Skeletal muscle cell (primary cell): ENCODE results near the gene KRT20.
"Not testable (repeated sequence)": the region's sequence is repeated elsewhere in the genome, so short reads cannot be mapped to it uniquely, and the experiment has no call there.

ENCODE experiments used
- DNase-seq: peaks from one replicate; pipeline ENCODE4 v3.0.0-alpha.2; 2010; ENCODE audit warnings: low read depth
- H3K4me3 ChIP-seq: 2 replicates; pipeline ENCODE4 v1.5.1; 2011; ENCODE audit warnings: low read depth, mild to moderate bottlenecking, control low read depth, low read length, moderate library complexity

KRT20 gene, protein sequence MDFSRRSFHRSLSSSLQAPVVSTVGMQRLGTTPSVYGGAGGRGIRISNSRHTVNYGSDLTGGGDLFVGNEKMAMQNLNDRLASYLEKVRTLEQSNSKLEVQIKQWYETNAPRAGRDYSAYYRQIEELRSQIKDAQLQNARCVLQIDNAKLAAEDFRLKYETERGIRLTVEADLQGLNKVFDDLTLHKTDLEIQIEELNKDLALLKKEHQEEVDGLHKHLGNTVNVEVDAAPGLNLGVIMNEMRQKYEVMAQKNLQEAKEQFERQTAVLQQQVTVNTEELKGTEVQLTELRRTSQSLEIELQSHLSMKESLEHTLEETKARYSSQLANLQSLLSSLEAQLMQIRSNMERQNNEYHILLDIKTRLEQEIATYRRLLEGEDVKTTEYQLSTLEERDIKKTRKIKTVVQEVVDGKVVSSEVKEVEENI

DNA sequence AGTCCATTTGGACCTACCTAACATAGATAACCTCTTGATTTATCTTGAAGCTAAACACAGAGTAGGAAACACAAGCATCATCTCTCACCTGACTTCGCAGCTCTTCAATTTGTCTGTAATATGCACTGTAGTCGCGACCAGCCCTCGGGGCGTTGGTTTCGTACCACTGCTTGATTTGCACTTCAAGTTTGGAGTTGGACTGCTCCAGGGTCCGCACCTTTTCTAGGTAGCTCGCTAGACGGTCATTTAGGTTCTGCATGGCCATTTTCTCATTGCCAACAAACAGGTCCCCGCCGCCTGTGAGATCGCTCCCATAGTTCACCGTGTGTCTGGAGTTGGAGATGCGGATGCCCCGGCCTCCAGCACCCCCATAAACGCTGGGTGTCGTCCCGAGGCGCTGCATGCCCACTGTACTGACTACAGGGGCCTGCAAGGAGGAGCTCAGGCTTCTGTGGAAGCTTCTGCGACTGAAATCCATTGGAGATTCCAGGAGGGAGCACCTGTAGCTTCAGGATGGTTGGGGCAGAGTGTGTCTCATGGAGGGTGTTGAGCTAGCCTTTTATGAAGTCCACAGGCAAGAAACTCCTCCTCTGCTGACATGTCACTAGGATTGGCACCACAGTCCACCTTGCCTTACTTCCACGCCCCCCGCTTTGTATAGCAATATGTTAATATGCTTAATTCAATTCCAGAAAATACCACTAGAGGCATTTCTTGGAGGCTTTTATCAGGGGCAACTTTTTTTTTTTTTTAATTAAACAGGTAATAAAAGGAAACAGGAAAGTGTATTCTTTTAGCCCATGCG is at the start of gene KRT20:
Gene KRT20 (minus strand): TSS at position 535 of the 805 bp plus-strand sequence. CDS start 57 bp downstream, at position 478.
- H3K4me3 ChIP-seq: no peak within 1 kb of the TSS
- no peak for DNase-seq

DNA sequence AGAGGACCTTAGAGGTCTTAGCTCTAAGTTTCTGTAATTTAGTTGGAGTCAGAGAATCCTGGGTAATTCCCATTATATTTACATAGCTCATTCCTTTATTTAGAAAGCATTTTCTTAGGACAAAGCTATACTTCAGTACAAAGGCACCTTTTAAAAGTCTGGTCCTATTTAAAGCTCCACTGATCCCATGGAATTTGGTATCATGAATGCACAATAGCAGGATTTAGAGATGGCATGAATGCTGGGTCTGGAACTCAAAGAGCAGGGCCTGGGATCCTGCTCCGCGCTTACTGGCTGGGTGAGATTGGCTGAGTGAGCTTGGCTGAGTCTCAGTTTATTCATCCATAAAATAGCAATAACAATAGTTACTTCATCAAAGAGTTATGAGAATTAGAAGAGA is 47.6 kb upstream of the KRT20 start:
- no peak for DNase-seq
- no peak overlapping the region for H3K4me3 ChIP-seq

DNA sequence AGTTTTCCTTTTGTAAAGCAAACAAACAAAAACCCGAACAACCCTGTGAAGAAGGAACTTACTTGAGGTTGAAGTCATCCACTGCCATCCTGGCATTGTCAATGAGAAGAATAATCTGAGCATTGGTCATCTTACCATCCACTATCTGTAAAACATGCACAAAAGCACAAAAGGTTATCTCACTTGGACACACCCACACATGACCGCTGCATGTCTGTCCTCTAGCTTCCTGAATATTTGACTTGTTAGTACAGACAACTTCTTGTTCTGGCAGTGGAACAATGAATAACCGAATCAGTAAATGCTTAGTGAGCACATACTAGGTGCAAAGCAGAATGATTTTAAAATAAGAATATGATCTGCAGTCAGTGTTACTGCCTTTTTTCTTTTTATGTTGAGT is 46.3 kb upstream of the KRT20 start:
- H3K4me3 ChIP-seq: no peak overlapping the region
- no peak for DNase-seq

DNA sequence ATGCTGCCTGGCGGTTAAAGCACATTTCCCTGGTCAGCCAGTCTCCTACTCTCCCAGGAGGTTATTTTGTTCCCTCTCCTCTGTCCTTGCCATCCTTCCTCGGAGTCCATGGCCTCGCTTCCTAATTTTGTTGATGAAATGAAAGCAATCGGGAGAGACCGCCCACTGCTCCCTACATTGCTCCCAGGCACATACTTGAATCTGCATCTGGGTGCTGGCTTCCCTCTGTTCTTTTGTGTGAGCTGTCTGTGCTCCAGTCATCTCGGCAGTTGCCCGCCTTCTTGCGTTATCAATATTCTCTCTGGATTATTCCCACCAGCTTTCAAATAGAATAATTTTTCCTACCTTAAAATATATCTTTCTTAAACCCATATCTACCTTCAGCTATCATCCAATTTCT is 41.3 kb upstream of the KRT20 start:
- no peak overlapping the region for H3K4me3 ChIP-seq
- DNase-seq: no peak

DNA sequence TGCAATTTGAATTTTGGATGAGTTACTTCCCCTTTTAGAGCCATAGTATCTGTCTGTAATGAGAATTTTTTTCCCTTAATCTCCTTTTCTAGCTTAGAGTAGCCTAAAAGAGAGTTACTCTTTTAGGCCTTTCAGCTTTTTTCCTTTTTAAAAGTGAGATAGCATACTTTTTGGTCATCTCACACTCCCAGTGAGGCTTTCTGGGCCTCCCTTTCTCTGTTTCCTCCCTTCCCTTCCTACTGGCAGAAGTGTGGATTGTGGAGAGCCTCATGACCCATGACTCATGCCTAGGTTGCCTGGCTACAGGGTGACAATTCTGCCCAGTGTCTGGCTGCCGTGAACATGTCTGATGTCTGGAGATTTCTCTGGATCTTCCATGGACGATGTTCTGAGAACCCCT is 37.2 kb upstream of the KRT20 start:
- peak; percentile 47 for DNase-seq

DNA sequence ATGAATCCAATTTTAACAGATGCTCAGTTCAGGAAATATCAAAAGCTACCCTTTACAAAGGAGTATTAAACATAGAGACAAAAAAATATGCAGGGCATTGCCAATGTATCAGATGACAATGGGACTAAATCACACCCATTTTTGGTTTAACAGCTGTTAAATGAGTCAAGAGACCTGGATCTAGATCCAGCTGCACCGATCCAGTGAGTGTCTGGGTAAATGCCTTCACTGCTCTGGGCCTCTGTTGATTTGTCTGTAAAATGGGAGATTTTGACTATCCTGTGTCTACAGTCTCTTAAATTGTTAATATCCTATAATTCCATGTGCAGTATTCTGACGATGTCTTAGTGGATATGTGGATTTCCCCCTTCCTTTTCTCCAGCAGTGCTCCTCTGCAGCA is 36.0 kb upstream of the KRT20 start:
- DNase-seq: no peak
- no peak overlapping the region for H3K4me3 ChIP-seq

More for the DNA sequence above, 37.2 kb upstream of the KRT20 start:
- no peak overlapping the region for H3K4me3 ChIP-seq

DNA sequence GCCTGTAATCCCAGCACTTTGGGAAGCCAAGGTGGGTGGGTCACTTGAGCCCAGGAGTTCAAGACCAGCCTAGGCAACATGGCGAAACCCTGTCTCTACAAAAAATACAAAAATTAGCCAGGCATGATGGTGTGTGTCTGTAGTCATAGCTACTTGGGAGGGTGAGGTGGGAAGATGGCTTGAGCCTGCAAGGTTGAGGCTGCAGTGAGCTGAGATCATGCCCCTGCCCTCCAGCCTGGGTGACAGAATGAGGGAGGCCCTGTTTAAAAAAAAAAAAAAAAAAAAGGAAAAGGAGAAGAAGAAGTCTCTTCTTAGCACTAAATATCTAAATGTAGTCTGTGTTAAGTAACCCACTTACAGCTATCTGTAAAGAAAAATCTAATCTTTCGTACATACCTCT is 32.1 kb upstream of the KRT20 start:
- not testable (repeated sequence) for H3K4me3 ChIP-seq, DNase-seq

DNA sequence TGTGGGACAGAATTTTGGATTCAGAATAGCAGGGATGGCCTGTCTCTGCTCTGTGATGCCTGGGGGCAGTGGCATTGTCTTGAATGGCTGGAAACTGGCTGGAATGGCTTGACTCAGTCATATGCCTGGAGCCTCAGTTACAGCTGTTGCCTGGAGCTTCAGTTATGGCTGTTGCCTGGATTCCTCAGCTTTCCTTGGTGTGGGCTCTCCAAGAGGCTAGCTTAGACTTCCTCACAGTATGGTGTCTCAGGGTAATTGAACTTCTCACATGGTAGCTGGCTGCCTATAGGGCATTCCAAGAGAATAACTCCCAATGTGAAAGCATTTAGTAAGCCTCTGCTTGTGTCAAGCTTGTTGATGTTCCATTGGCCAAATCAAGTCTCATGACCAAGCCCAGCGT is 31.3 kb upstream of the KRT20 start:
- no peak for DNase-seq
- H3K4me3 ChIP-seq: no peak overlapping the region

DNA sequence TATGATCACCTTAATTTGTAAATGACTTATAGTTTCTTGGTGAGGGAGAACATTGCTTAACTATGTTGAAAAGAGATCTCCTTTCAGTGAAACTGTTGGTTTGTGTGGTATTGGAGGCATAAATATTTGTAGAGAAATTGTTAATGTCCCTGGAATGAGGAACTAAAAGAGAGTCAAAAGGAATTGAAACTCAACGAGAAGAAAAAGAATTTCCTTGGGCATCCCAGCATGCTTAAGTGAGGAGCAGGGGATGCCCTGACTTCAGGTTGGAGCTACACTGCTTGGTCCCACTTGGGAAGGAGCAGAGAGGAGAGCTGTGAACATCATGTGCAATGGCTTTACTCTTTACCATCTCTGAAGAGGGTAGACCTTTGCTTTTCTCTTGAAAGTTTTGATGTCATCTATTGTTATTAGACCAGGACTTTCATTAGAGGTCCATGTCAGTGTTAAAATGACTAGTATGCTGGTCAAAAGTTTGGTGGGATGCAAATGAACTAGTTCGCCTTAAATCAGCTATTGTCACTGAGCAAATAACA is 30.7 kb upstream of the KRT20 start:
- no peak for DNase-seq
- H3K4me3 ChIP-seq: no peak overlapping the region

DNA sequence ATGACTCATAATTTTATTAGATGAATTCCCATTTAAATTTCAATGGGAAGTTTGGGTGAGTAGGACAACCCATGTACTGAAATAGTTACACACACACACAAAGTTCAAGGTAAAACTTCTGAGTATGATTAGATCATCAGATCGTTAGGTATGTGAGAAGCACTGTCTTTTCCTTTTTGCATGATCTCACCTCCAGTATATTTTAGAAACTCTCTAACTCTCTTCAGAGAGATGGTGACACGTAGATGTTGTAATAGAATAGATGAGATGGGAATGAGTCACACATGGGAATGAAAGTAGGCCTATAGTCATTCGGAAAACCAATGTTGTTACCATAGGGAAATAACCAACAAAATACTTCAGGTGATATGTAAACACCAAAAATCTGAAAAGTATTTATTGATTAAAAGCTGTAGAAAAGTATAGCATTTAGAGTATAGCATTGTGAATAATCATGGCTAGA is 30.2 kb upstream of the KRT20 start:
- DNase-seq: peak; percentile 91
- no peak overlapping the region for H3K4me3 ChIP-seq

DNA sequence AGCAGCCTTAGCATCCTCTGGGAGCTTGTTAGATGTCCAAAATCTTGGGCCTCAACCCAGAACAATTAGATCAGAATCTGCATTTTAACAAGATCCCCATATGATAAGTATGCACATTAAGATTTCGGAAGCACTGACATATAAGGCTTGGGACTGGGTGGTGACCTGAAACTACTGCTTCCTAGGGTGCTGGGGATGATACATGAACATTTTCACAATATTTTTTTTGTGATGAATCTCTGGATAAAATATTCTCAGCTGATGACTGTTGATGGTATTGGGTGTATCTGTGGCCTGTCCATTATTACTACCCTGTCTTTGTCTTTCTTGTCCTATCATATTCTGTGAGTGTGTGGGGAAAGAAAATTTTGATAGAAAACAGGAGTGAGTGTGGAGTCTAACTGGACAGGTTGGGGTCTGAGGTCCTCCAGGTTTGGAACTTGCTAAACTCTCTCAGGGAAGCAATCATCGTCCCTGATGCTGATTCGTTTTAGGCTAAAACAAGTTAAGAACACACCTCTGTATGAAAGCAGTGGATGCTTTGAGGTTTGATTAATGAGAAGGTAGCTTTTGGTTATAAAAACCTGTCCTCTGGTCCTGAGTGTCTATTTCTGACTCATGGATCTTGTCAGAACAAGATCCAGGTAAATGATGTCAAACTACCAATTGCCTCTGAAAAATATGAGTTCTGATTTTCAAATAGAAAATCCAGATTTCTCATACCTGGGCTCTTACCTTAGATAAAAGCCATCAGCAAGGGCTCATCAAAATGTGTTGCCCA is 29.2 kb upstream of the KRT20 start:
- no peak for DNase-seq
- no peak overlapping the region for H3K4me3 ChIP-seq

DNA sequence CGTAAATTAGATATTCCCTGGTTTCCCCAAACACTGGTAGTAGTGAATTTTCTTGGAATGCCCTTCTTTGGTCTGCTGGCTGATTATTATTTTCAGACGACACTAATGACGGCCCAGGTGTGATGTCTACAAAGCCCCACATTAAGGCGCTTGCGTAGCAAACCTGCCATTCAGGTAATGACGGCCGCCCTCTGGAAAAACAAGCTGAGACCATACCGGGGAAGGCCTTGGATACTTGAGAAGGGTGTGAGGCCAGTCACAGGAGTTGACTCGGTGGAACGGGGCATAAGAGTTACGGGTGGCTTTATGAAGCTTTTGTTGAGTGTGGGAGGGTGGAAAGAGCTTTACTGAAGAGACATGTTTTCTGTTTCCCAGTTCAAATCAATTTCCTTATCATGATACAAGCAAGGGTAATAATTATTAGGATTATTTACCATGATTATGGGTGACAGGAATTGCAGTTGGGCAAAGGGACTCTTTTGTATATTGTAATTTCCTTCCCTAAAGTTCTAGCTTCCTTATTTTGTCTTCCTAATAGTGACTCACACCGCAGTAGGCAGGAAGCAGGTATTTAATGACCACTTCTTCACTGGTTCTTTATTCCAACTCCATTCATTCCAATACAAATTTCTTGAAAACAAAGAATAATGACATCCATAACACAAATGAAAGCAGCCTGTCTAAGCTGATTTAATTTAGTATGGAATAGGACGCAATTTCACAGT is 27.6 kb upstream of the KRT20 start:
- H3K4me3 ChIP-seq: no peak overlapping the region
- no peak for DNase-seq

DNA sequence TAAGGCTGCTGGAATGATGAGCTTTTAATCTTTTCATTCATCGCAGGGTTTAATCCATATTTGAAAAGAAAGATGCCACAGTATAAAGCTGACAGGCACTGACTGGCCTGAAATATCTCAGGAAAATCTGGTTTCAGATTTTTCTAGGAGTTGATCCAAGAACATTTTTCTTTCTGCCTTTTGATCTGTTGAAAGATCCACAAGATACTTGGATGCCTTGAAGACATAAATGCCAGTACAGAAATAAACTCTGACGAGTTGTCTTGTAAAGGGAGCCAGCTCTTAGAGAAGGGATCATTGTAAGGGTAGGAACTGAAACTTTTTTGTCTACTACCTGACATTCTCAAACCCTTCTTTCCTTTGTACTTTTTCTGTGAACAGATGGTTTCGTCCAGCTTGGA is 25.4 kb upstream of the KRT20 start:
- peak; percentile 72 for DNase-seq
- no peak overlapping the region for H3K4me3 ChIP-seq

DNA sequence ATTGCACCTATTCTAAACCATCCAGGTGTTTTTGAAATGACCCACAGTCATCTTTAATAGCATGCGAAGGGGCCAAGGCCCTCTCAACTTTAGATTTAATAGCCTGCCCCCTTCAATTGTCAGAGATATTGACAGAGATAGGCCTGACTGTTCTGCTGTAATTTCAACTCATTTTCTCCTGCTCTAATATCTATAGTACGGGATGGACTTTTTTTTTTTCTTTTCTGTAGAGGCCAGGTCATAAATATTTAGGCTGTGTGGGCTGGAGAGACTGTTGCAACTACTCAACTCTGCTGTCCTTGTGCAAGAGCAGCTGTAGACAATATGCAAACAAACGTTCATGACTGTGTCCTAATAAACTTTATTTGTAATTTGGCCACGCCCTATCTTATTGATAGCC is 24.7 kb upstream of the KRT20 start:
- DNase-seq: peak; percentile 76
- H3K4me3 ChIP-seq: no peak overlapping the region

DNA sequence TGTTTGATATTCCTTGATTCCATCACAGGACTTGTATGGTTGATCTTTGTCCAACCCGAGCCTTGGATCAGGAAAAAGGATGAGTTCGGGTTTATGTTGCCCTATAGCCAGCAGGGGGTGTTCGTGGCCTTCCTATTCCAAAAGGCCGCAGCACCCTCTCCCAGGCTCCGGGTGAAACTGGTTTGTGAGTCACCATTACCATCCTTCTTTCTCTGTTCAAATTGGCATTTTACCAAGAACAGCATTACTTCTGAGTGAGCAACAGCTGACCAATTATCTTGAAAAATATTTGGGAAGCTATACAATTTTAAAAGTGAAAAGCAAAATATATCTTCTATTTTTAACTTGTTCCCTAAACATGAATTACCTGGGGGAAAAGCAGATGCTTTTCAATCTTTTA is 24.3 kb upstream of the KRT20 start:
- DNase-seq: peak; percentile 91
- H3K4me3 ChIP-seq: no peak overlapping the region

DNA sequence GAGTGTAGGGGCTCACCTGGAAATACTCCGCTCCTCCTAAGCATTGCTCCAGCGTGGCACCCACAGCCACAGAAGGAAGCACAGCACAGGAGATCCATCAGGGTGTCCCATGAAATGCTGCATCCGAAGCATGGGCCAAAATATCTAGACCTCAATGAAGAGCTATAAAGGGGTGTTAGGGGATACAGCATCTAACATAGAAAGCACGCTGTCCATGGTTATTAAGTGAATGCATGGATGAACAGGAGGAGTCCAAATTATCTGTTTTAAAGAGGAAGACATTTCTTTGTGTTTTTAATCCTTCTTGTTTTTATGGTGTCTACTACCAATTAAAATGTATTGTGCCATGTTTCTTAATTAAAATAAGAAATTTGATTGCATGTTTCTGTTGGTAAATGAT is 21.6 kb upstream of the KRT20 start:
- H3K4me3 ChIP-seq: no peak overlapping the region
- DNase-seq: no peak

DNA sequence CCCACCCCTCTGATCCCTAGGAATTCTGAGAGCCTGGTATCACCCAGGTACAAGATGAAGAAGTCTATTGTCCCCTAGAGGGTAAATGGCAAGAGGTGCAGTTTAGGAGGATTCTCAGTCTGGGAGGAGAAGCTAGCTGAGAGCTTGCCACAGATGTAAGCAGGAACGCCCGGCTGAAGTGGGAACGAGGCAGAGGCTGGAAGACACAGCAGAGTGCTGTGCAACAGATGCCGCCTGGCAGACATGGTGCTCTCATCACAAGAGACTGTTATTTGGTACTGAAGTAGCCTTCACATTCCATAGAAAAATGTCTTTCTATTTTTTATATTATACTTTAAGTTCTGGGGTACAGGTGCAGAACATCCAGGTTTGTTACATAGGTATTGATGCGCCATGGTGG is 20.3 kb upstream of the KRT20 start:
- no peak for DNase-seq

DNA sequence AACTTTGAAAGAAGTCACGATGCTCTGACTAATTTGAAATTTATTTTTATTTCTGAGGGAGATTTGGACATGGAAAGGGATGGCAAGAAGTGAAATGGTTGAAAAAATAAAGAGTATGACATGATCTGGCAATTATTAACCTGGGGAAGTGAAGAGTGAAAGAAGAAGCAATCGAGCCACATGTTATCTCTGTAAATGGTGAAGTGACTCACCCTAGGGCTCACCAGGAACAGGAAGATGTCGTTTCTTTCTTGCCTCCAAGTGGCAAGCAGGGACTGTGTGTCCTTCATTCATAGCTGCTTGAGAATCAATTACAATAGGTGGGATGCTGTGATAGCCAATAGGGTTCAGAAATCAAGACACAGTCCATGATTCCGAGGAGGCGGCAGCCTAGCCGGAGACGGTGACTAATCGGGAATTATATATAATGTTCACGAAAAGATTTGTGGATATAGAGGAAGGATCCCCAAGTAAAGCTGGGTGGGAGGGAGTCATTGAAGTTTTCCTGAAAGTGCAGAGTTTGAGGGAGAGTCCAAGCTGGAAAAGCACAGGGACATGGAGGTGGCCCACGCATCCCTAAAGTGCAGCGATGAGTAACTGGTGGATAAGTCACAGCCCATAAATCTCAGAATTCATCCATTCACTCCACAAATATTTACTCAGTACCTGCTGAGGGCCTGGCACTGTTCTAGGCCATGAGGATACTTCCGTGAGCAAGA is 18.2 kb upstream of the KRT20 start:
- DNase-seq: no peak
- H3K4me3 ChIP-seq: no peak overlapping the region

More for the DNA sequence above, 20.3 kb upstream of the KRT20 start:
- H3K4me3 ChIP-seq: no peak overlapping the region
